Activated T-helper 1 cell treated with anti-CD3 and anti-CD28 coated beads, Interleukin-2, amount 50 U/mL, for 16 hours (primary cell): ENCODE results near the gene TSPOAP1.
"Not testable (repeated sequence)": the region's sequence is repeated elsewhere in the genome, so short reads cannot be mapped to it uniquely, and the experiment has no call there.

Experiments
- DNase-seq, 2 donors: peaks; one replicate each; pipeline ENCODE4 v3.0.0-alpha.2; 2020; ENCODE audit warnings: low read depth in 1 of 2, low spot score in 1 of 2

TSPOAP1 gene

GRCh38 chr17:58362368-58363014 is 33.9 kb upstream of the TSPOAP1 start:
- no peak for DNase-seq

GRCh38 chr17:58360296-58361063 is 31.9 kb upstream of the TSPOAP1 start:
- DNase-seq: no peak

- no peak for DNase-seq
Measured at GRCh38 chr17:58358408-58359172, 30.0 kb upstream of the TSPOAP1 start.

- DNase-seq: no peak
Measured at GRCh38 chr17:58357312-58358297, 29.0 kb upstream of the TSPOAP1 start.

GRCh38 chr17:58356231-58356630 is 27.6 kb upstream of the TSPOAP1 start:
- DNase-seq: no peak

GRCh38 chr17:58354541-58355216 is 26.1 kb upstream of the TSPOAP1 start:
- no peak for DNase-seq

- no peak for DNase-seq
Measured at GRCh38 chr17:58353389-58353825, 24.8 kb upstream of the TSPOAP1 start.

- no peak for DNase-seq
Measured at GRCh38 chr17:58352596-58353388, 24.2 kb upstream of the TSPOAP1 start.

- peak; percentile 79 to 88 for DNase-seq
Measured at GRCh38 chr17:58351831-58352595, 23.4 kb upstream of the TSPOAP1 start, which contains the start of gene SUPT4H1. SUPT4H1 (minus strand) TSS chr17:58352201; CDS start chr17:58352135, 66 bp downstream.

- no peak for DNase-seq
Measured at GRCh38 chr17:58351182-58351581, 22.6 kb upstream of the TSPOAP1 start.

GRCh38 chr17:58348038-58348437 is 19.4 kb upstream of the TSPOAP1 start:
- DNase-seq: no peak

- DNase-seq: no peak
Measured at GRCh38 chr17:58345500-58345899, 16.9 kb upstream of the TSPOAP1 start.

- DNase-seq: peak in 1 of 2 donors; percentile 52
Measured at GRCh38 chr17:58344791-58345157, 16.2 kb upstream of the TSPOAP1 start.

GRCh38 chr17:58344047-58344790 is 15.6 kb upstream of the TSPOAP1 start:
- peak in 1 of 2 donors; percentile 81 for DNase-seq

- DNase-seq: no peak
Measured at GRCh38 chr17:58343131-58343530, 14.5 kb upstream of the TSPOAP1 start.

GRCh38 chr17:58341861-58342475 is 13.4 kb upstream of the TSPOAP1 start:
- no peak for DNase-seq

- DNase-seq: not testable (repeated sequence)
Measured at GRCh38 chr17:58341136-58341860, 12.7 kb upstream of the TSPOAP1 start.
